GM11168 (cell line): ENCODE results near the gene LSG1.
"Not testable (repeated sequence)": the region's sequence is repeated elsewhere in the genome, so short reads cannot be mapped to it uniquely, and the experiment has no call there.

Experiments
- in situ Hi-C: fragments of 300-500 bp; cut with MboI; formaldehyde crosslinking; loops from one replicate; pipeline ENCODE4 v1.12.0; 2022; ENCODE audit warnings: low sequenced_read_pairs; ENCODE audit not compliant: unreplicated experiment

Gene LSG1

DNA sequence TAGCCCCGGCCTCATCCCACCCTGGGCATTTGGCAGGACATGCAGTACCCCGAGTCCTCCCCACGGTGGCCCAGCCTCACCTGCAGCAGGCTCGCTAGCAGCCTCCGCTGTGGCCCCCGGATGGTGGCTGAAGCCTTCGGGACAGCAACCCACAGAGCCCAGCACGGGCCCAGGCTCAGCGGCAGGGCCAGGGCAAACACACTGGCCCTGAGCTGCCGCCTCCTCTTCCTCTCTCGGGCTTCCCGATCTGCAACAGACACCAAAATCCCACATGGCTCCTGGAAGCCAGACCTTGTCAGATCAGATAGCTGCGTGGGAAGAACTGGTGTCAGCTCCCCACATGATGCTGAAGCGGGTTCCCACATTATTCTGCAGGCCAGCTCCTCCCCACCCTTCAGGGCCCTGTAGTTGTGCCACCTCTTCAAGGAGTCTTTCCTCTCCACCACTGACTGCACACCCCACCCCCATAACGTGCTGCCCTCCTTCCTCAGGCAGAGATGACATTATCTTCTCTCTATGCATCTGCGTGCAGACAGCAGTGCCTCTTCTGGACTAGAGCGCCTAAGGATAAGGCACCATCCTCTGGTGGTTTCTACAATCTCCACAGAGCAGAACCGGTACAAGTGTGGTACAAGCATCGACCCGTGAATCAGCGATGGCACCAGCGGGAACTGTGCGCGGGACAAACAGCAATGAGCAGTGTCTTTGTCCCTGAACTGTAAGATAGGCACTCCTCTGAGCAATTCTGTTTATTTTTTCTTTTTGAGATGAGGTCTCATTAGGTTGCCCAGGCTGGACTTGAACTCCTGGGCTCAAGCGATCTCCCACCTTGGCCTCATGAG lies 48.3 kb downstream of the LSG1 start:
- in situ Hi-C loops, result no loop called here

DNA sequence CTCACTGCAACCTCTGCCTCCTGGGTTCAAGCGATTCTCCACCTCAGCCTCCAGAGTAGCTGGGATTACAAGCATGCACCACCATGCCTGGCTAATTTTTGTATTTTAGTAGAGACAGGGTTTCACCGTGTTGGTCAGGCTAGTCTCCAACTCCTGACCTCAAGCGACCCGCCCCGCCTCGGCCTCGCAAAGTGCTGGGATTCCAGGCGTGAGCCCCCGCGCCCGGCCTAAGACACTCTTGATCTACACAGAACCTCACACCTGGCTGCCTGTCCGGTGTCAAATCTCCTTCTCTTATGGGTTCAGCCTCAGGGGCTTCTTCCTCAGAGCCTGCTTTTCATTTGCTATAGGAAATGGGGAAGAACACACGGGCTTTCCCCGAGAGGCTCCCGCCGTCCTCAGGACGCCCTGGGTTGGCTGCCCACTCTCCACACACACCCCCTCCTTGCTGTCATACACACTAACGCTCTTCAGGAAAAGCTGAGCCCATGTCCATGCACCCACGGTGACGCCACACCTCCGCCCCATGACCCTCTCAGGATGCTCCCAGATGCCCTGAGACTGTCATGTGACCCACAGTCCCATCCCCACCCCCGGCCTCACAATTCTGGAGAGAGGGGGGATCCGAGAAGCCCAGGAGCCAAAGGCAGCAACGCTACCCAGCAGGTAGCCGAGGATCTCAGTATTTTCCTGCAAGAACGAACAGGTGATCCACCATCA lies 49.2 kb downstream of the LSG1 start:
- in situ Hi-C loops, result no loop called here

DNA sequence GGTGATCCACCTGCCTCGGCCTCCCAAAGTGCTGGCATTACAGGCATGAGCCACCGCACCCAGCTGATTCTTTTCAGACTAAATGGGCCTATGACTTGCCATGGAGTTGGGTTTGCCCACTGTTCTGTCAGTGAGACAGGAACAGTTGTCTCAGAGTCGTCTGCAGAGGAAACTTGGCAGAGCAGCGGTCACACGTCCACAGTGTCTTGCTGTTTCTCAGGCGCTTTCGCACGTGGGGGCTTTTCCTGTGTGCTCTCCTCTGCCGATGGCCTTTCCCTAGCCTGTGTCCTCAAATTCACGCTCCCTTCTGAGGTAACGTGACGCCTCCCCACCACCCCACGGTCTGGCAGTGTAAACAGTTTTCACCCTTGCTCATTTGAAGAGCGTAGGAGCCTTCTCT lies 50.0 kb downstream of the LSG1 start:
- in situ Hi-C loops, result no loop called here

GRCh38 chr3:194620196-194620595 lies 51.8 kb downstream of the LSG1 start:
- in situ Hi-C loops, result no loop called here

DNA sequence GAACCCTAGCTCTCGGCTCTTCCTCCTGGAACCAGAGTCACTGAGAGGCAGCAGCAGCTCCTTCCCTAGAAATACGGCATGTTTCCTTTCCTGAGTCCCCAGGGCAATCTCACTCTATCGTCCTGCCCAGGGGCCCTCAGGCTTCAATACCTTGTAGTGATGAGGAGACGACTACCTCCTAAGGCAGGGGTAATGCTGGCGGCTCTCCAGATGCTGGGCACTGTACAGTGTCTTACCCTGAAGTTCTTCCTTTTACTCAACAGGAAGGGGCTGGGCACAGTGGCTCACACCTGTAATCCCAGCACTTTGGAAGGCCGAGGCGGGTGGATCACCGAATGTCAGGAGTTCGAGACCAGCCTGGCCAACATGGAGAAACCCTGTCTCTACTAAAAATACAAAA lies 52.2 kb downstream of the LSG1 start:
- in situ Hi-C loops, result no loop called here

- in situ Hi-C loops, result no loop called here
These were observed 53.0 kb downstream of the LSG1 start for GRCh38 chr3:194618858-194619608.

DNA sequence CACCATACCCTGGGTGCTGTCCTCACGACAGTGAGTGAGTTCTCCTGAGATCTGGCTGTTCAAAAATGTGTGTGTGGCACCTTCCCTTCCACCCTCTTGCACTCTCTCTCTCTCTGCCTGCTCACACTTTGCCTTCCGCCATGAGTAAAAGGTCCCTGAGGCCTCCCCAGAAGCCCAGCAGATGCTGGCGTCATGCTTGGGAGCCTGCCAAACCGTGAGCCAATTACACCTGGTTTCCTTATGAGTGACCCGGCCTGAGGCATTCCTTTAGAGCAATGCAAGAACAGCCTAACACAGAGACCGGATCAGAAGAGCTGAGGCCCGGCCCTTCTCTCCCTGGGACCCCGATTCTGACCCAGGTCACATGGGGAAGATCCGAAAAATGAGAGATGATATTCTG lies 54.2 kb downstream of the LSG1 start:
- in situ Hi-C loops, result no loop called here

GRCh38 chr3:194617143-194617671 lies 54.8 kb downstream of the LSG1 start:
- in situ Hi-C loops, result no loop called here

GRCh38 chr3:194615226-194615625 lies 56.8 kb downstream of the LSG1 start:
- in situ Hi-C loops, result no loop called here

GRCh38 chr3:194612221-194612620 lies 59.8 kb downstream of the LSG1 start:
- in situ Hi-C loops, result no loop called here

- in situ Hi-C loops, result no loop called here
These were observed 61.3 kb downstream of the LSG1 start for GRCh38 chr3:194610689-194611088.

DNA sequence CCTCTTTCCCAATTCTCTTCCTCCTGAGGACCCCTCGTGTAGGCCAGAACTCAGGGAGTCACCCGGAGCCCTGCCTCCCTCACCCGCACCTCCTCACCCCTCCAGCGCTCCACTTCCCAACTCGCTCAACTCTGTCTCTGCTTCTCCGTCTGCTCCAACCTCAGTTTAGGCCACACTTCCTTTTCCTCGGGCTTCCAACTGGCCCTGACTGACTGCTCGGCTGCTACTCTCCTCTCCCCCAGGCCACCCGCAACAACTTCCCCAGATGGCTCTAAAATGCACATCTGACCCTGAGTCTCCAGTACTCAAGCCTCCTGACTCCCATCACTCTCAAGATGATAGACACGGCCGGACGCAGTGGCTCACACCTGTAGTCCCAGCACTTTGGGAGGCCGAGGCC lies 62.4 kb downstream of the LSG1 start:
- in situ Hi-C loops, result no loop called here

DNA sequence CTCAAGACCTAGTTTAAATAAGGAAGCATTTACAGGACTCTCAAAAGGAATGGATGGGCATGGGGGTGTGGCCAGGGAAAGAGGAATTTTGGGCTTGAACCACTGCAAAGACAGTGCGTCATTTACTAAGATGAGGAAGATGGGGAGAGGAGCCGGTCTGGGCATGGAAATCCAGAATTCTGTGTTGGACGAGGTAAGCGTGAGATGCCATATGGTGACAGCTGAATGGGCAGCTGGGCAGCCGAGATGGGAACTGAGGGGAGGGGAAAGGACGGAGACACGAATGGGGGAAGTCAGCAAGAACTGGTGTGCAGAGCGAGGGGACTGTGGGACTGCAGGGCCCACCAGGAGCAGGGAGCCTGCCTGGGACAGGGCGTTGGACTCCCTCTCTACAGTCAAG lies 63.0 kb downstream of the LSG1 start:
- in situ Hi-C loops, result no loop called here

GRCh38 chr3:194607592-194608389 lies 64.2 kb downstream of the LSG1 start:
- in situ Hi-C loops, result no loop called here

GRCh38 chr3:194606941-194607340 lies 65.0 kb downstream of the LSG1 start:
- in situ Hi-C loops, result no loop called here

GRCh38 chr3:194606163-194606562 lies 65.8 kb downstream of the LSG1 start:
- in situ Hi-C loops, result no loop called here

GRCh38 chr3:194605314-194605713 lies 66.7 kb downstream of the LSG1 start:
- in situ Hi-C loops, result not testable (repeated sequence)

GRCh38 chr3:194604837-194605236 lies 67.2 kb downstream of the LSG1 start:
- in situ Hi-C loops, result no loop called here

DNA sequence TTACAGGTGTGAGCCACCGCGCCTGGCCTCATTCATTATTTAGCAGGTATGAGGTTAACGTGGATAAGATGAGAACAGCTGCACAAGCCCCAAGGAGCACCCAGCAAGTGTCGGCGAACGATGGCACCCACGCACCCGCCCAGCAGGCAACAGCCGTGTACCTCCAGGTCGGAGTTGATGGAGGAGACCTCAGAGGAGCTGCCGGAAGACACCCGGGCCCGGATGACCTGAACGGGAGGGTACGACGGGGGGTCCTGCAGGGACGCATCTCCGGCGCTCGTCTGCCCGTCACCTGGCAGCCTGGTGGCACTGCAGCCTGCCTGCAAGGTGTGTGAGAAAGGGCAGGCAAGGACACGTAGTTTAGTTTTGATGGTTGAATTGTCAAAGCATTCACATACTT lies 67.9 kb downstream of the LSG1 start:
- in situ Hi-C loops, result no loop called here

- in situ Hi-C loops, result no loop called here
These were observed 69.3 kb downstream of the LSG1 start for GRCh38 chr3:194602669-194603171.
